GM18511 (cell line): ENCODE data around the gene SOCS6.
"Not testable (repeated sequence)": the region's sequence is repeated elsewhere in the genome, so short reads cannot be mapped to it uniquely, and the experiment has no call there.

Experiments
- ATAC-seq: cut with Tn5 transposase; IDR thresholded peaks from one replicate; pipeline ENCODE4 v1.9.1; 2021; ENCODE audit warnings: mild to moderate bottlenecking, moderate library complexity; ENCODE audit not compliant: unreplicated experiment

The SOCS6 gene

DNA sequence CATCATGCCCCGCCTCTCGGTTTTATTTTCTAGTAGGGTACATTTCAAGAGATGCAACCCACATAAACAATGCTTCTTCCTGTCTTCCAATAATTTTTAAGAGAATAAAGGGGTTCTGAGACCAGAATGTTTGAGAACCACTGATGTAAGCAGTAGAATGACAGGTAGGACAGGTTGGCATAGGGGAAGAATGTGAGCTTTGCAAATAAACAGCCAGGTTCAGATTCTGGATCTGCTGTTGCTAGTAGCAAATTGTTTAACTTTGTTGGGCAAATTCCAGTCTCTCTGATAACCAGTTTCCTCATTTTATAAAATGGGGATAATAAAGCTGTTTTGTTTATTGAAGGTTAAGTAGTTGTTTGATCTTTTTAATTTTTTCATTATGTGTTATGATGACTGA, 32.8 kb downstream of the SOCS6 start:
- ATAC-seq, result no peak

DNA sequence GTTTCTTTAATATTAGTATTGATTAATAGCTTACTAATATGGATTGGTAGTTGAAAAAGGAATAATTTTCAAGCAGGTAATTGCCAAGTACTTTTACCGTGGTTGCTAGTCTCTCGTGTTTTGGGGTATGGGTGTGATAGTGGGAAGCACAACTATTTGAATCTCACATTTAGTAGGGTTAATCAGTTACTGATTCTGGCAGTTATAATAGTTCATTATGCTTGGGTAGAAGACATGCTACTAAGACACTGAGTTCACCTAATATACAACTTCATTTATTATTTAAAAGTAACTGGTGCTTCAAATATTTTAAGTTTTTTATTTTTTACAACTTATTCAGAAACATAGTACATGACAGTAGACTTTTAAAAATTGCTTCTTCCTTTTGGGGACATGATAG, 33.5 kb downstream of the SOCS6 start:
- no peak for ATAC-seq

DNA sequence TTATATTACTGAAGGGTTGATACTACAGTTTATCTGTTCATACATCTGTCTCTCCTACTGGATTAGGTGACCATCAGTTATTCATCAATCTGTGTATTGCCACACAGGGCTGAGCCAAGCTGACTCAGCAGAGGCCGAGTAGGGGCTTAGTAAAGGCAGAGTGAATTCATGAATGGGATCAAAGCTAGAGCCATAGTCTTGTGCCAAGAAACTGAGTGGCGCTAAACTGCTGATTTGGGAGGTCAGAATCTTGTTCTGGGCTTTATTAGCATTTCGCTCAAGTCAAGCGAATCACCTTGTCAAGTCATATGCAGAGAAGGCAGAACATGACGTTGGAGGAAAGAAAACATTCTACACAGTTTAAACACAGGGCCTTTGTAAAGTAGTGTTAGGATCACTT, 34.1 kb downstream of the SOCS6 start:
- ATAC-seq, result no peak

DNA sequence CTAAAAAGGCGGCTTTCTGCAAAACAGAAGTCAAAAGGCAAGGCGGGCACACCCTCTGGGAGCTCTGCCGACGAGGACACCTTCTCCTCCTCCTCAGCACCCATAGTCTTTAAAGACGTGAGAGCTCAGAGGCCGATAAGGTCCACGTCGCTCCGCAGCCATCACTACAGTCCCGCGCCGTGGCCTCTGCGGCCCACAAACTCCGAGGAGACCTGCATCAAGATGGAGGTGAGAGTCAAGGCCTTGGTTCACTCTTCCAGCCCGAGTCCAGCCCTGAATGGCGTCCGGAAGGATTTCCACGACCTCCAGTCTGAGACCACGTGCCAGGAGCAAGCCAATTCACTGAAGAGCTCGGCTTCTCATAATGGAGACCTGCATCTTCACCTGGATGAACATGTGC, 36.1 kb downstream of the SOCS6 start:
- ATAC-seq, result no peak

DNA sequence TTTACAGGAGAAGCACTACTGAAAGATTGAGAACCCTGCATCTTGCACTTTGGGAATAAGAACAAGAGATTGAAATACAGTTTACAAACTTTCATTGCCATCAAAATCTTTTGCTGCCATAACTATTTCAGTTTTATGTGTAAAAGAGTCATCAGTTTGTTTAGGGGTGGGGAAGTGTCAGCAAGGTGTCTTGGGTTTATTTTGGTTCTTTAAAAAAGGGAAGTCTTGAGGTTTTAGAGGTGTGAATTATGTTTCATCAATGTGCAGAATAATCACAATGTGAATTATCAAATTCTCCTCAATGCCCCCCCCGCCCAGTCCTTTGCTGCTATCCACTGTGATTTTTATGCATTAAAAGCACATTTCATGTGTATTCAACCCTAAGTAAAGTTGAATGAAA, 37.4 kb downstream of the SOCS6 start:
- ATAC-seq, result no peak

DNA sequence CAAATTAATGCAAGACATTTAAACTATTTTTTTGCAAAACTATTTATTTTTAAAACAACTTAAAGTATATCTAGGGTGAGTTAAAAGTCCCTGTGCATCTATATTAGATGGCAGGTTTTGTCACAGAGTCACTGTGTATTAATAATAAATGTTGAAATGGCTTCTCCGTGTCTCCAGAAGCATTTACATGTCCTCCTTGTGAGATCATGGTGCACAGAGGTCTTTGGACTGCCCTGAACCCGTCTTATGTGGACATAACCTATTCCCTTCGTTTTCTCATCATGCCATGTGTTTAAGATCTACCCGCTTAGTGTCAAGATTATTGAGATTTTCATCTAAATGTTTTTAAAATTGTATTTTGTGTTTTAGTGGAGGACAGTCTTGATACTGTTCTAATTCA, 39.3 kb downstream of the SOCS6 start:
- no peak for ATAC-seq

DNA sequence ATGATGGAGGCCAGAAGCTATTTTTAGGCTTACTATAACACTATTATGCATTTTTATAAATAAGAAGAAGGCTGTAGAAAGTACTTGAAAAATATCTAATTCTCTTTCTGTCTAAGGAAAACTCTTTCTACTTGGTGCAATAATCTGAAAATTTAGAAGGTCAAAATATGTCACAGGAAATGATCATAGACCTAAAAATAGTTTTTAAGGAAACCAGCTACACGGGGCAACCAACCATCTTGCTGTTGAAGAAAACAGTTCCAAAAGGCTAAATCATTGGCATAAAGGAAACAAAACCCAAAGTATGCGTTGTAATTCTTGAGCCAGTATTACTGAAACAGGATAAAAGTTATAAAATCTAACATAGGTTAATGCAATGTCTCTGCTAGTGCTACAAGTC, 40.2 kb downstream of the SOCS6 start:
- ATAC-seq, result no peak

DNA sequence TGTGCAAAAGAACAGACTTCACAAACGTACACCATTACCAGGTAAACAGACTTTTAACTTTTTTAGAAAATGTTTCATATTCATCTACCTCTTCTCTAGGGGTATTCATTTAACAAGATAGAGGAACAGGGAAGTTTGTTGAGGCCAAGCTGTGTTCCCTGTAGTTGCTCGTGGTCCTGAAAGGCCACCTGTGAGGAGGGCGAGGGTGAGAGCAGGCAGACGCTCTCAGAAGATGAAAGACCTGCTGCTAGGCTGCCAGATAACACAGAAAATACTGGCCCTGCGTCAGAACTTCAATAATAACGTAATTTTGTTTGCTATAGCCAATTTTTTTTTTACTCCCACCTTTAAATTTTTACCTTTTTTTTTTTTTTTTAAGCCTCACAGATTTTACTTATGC, 42.0 kb downstream of the SOCS6 start:
- ATAC-seq, result no peak

DNA sequence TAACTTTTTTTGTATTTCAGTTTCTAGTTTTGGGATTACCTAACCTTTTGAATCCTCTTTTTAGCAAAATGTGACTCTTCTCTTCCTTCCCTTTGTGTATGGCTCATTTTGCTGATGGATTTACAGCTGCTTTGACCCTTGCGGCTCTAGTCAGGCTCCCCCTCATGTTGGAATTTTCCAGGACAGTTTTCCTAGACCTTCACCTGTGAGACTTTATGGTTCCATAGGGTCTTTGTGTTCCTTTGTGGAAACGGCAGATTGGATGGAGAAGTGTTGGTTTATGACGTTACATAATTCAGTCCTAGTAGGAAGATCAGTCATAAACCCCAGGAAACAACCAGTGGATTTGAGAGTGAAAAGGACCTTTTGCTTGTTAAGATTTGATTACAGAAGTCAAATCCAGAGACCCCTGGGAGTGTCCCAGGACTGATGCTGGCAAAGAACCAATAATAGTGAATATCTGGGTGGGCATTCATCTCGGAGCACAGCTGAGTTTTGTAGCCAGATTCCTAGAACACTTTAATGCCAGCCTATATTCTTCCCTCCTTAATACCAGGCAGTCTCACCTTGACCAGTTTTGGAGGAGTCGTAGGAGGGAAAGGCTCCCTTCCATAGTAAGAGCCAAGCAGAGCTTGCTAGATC, 42.7 kb downstream of the SOCS6 start:
- no peak for ATAC-seq

DNA sequence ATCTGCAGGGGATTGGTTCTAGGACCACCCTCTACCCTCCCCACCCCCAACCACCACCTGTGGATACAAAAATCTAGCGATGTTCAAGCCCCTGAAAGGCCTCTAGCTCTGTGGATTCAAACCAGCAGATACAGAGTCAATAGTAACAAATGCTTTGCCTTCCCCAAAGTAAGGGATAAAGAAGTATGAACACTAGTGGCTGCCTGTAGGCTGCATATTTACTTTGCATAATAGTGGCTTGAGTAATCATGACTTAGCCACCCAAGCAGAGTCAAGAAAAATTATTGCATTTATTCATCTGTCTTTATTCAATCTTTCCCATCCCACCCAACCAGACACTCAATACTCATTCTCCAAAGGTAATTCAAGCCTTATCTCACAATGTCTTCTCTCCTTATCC, 43.8 kb downstream of the SOCS6 start:
- ATAC-seq, result no peak

DNA sequence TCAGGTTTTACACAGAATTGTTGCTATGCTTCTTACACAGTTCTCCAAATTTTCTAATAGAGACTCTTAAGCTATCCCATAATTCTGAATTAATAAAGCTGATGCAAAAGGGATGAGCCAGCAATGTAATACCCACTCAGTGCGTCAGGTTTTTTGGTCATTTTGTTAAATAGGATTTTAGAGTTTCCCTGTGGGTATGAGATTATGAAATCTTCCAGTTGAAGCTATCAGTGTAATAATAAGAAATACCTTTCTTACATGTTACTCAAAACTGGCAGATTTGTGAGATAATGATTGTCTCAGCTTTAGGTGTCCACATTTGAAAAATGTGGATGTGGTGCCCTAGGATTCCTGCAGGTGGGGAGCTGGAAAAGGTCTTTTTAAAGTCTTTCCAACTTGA, 44.5 kb downstream of the SOCS6 start:
- ATAC-seq, result no peak

DNA sequence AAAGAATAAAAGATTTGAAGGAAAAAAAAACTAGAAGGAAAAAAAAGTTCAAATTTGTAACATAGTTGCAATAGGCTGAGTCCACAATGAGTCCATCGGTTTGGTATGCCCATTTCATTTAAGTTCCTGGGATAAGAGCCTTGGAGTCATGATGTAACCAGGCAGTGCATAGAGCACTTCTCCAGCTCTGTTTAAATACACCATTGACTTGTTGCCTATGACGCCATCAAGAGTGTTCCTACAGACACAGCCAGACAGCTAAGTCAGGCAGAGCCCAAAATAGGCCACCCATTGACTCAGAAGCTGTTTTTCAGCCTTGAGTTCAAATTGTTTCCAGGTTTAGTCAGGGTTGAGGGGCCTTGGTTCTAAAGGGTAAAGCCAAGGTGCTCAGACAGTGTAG, 44.9 kb downstream of the SOCS6 start:
- ATAC-seq, result no peak

DNA sequence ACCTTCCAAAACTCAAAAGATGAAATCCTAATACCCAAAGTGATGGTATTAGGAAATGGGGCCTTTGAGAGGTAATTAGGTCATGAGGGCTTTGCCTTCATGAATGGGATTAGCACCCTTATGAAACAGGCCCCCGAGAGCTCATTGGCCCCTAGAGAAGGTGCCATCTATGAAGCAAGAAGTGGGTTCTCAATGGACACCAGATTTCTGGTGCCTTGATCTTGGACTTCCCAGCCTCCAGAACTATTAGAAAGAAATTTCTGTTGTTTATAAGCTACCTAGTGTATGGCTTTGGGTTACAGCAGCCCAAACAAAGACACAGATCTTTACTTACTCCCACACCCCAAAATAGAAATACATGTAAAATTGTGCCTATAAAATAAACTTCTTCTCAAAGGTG, 45.4 kb downstream of the SOCS6 start:
- no peak for ATAC-seq

DNA sequence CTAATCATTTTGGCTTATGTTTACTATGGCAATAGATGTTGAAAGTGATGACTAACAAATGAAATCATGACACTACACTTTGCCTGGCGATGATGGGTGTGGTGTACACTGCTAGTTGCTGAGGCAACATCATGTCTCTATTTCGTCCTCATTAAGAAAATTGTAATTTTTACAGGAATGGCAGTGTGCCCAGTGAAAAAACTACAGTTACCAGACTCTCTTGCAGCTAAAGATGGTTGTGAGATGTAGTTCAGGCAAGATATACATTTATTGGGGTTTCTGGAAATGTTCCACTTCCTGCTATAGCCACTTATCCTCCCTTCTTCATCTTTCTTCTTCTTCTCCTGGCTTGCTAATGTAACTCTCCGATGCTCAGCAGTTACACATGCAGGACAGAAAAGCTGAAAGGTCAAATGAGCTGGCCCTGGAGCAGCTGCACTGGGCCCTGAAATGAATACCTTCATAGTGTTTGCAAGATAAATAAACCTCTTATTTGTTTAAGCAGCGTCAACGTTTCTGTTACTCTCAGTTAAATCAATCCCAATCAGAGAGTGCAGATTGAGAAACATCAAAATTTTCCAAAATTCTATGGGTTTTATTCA, 46.0 kb downstream of the SOCS6 start:
- no peak for ATAC-seq

DNA sequence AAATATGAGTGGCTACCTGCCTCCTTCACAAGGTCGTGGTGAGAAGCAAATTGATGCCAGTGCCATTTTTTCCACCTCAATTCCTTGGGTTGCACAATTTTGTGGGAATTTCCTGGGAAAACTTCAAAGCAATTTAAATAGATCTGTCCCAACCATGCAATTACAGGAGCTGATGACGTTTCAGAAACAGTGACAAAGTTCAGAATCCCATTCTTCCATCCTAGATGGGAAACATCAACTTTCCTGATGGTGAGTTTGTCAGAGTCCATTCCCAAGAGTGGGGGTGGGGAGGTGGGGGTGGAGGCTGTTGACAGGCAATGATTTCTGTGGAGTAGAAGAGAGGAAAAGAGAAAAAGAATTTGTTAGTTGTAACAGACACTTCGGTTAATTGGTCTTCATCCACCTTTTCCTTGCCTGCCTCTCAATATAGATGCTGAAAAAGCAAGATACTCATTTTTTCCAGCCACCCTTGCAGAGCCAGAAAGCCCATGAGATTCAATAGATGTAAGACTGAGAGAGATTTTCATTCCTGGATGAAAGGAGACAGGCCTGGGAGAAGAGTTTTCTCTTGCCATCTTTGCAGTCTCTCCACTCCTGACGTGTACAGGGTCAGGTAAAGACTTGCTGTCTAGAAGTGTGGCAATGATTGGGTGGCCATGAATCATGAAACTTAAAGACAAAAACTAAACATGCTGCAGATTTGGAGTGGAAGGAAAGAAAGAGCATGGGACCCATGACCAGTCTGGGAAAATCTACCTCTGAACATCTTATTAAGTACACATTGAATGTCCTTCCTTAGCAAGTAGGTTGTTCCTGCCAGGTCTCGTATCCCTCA, 47.3 kb downstream of the SOCS6 start:
- ATAC-seq, result no peak

DNA sequence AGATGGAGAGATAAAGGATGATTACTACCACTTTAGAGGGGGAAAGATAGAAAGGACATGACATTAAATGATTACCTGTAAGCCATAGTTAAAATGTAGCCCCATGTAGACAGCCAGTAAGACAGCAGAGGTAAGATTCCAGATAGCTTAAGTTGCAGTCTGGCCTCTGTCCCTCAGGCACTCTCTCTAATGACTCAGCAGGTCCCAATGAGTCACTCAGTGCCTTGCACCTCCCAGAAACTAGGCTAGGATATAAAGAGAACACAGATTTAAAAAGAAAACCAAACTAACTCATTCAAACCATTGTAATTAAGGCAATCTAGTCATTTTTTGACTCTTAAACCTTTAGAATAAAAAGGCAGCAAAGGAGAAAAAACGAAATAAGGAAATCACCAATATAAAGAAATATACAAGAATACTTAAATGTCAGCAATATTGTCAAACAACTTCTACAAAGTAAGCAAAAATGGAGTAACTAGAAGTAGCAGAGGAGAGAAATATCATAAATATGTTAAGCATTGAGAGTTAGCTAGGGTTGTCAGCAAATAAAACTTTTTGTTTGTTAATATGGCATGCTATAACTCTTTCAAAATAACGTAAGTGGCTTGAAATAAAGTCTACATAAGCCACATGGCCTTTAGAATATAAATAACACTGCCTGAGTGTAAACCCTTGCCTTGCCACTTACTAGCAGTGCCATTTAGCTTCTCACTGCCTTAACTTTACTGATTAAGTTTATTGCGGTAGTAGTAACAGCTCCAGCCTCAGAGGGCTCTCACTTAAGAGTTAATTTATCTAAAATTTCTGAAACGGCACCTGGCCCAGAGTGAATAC, 48.5 kb downstream of the SOCS6 start:
- ATAC-seq, result peak; percentile 79

DNA sequence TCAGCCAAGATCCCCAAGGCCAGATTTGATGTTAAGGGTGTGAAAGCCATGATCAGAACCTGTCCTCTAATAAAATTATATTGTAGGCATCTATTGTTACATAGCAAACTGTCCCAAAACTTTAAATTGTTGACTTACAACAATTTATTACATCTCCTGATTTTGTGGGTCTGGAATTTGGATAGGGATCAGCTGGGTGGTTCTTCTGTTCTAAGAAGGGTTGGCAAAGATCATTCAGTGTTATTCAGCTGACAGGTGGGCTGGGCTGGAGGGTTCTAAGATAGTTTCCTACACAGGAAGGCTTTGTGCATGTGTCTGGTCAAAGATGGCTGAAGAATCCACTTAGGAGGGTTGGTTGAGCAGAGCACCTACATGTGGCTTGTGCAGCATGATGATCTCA, 50.0 kb downstream of the SOCS6 start:
- ATAC-seq, result no peak

DNA sequence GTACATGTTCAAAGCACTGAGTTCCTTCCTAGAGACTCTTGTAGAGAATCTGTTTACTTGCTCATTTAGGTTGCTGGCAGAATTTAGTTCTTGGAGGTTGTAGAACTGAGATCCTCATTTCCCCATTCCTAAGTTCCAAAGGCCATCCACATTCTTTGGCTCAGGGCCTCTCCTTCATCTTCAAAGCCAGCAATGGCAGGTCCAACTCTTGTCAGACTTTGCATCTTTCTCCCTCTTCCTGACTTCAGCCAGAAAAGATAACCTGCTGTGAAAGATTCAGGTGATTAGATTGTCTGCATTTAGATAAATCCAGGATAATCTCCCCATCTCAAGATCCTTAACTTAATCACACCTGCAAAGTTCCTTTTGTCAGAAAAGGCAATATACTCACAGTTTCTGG, 51.1 kb downstream of the SOCS6 start:
- no peak for ATAC-seq

DNA sequence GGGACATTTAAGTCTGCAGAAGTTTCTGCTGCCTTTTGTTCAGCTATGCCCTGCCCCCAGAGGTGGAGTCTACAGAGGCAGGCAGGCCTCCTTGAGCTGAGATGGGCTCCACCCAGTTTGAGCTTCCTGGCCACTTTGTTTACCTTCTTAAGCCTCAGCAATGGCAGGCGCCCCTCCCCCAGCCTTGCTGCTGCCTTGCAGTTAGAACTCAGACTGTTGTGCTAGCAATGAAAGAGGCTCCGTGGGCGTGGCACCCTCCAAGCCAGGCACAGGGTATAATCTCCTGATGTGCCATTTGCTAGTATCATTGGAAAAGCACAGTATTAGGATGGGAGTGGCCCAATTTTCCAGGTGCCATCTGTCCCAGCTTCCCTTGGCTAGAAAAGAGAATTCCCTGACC, 59.6 kb downstream of the SOCS6 start:
- ATAC-seq, result not testable (repeated sequence)

DNA sequence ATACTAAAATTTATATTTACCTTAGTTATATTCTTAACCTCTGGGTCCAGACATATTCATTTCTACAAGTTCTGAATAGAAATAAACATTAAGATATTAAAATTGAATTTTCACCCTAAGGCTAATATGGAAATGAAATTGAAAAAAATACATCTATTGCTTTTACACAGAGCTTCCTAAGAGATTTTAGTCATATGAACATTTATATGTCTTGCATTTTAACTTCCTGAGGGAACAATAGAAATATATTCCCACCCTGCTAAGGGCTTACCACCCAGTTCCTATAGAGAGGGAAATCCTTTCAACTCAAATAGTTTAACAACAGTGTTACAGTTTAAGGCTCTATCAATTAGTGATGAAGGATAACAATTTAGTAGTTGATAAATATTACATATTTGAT, 60.5 kb downstream of the SOCS6 start:
- no peak for ATAC-seq

DNA sequence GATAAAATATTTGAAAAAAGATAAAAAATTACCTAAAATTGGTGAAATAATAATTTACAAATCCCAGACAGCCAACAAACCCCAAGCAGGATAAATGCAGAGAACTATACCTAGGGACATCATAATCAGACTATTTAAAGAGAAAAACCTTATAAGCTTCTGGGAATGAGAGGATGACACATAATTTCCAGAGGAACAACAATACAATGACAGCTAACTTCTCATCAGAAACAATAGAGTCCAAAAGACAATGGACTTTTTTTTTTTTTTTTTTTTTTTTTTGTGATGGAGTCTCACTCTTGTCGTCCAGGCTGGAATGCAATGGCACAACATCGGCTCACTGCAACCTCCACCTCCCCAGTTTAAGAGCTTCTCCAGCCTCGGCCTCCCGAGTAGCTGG, 65.2 kb downstream of the SOCS6 start:
- ATAC-seq, result no peak
